K562 (cell line): Measurements from ENCODE around the gene KNL1. TPM values are rescaled to one million over a fixed set of nuclear protein-coding genes. Genes with fewer than 3 reads are reported as not detected.
A peak's percentile ranks its signal among the peaks of the same experiment; 100 is the strongest.

Experiments
- ASH1L ChIP-seq: fragments of 450-650 bp; IDR thresholded peaks from 2 replicates; pipeline ENCODE4 v1.6.1; 2018; ENCODE audit warnings: borderline replicate concordance, mild to moderate bottlenecking, low read depth; ENCODE audit not compliant: partially characterized antibody
- MAFG ChIP-seq: fragments of 450-650 bp; conservative IDR thresholded peaks from 2 replicates; pipeline ENCODE4 v1.6.1; 2016; ENCODE audit warnings: missing genetic modification characterization, missing compliant biosample characterization
- RBM25 ChIP-seq: fragments of 200-400 bp; formaldehyde crosslinking; IDR thresholded peaks from 2 replicates; pipeline ENCODE4 v1.6.1; 2018; ENCODE audit warnings: low read length, low read depth, moderate library complexity; ENCODE audit not compliant: severe bottlenecking
- SAFB2 ChIP-seq: fragments of 200-400 bp; formaldehyde crosslinking; IDR thresholded peaks from 2 replicates; pipeline ENCODE4 v1.6.1; 2018; ENCODE audit warnings: borderline replicate concordance, low read length, low read depth, moderate library complexity; ENCODE audit not compliant: severe bottlenecking
- SPI1 ChIP-seq: IDR thresholded peaks from 2 replicates; pipeline ENCODE4 v1.6.1; 2011; ENCODE audit warnings: low read depth, low read length, control low read depth, borderline replicate concordance
- TEAD4 ChIP-seq, 2 experiments: sonication (generic) in 1 of 2; formaldehyde crosslinking in 1 of 2; IDR thresholded peaks; 2 replicates each; pipeline versions ENCODE4 v1.6.1 to v1.8.0; 2012 to 2022; ENCODE audit warnings: borderline replicate concordance in 1 of 2, inconsistent platforms in 1 of 2, low read length in 1 of 2, mild to moderate bottlenecking in 1 of 2, missing genetic modification reagents in 1 of 2
- YY1 ChIP-seq, 3 experiments: IDR thresholded peaks; 2 replicates each; pipeline ENCODE4 v1.6.1; 2011; ENCODE audit warnings: low read length in 2 of 3, mild to moderate bottlenecking in 2 of 3, moderate library complexity in 2 of 3, borderline replicate concordance in 1 of 3, control low read depth in 1 of 3, low read depth in 1 of 3; ENCODE audit not compliant: insufficient read depth in 3 of 3, insufficient replicate concordance in 2 of 3, control insufficient read depth in 1 of 3, insufficient read length in 1 of 3; ENCODE audit errors: extremely low read depth in 1 of 3
- ZBTB1 ChIP-seq: sonication (generic); formaldehyde crosslinking; IDR thresholded peaks from 2 replicates; pipeline ENCODE4 v1.8.1; 2023; ENCODE audit warnings: missing genetic modification reagents, low read depth, mild to moderate bottlenecking, borderline replicate concordance
- polyA plus RNA-seq, 8 experiments: library from polyadenylated mRNA; depleted of rRNA in 4 of 8; stranded (reverse) in 5 of 8; unstranded in 3 of 8; fragments of >200 nt; fragmentation: Nextera tagmentation in 2 of 8; fragmentation: Illumina TruSeq in 1 of 8; extraction: Ambion mirVana in 2 of 8; extraction: Trizol in 1 of 8; gene quantifications; 2 replicates each; pipeline versions ENCODE4 v1.2.1 to v1.2.3, GENCODE V29; 2011 to 2014; ENCODE audit warnings: inconsistent platforms in 1 of 8, missing spikeins in 1 of 8
- total RNA-seq, 7 experiments: library from RNA; depleted of rRNA in 6 of 7; stranded (reverse); fragments of >200 nt in 6 of 7; fragmentation: Illumina TruSeq in 2 of 7; extraction: Trizol in 2 of 7; gene quantifications; 2 replicates each; pipeline versions ENCODE4 v1.2.1 to v1.2.3, GENCODE V29; 2011 to 2021; ENCODE audit warnings: low replicate concordance in 1 of 7
- TF ChIP-seq, protein P1 (sequence below): fragments of 450-650 bp; formaldehyde crosslinking; IDR thresholded peaks from 2 replicates; pipeline ENCODE4 v1.4.0; 2020; ENCODE audit warnings: mild to moderate bottlenecking
- TF ChIP-seq, protein P2 (sequence below), 2 experiments: fragments of 450-650 bp; IDR thresholded peaks; 2 replicates each; pipeline ENCODE4 v1.6.1; 2018; ENCODE audit warnings: mild to moderate bottlenecking in 2 of 2, low read depth in 1 of 2; ENCODE audit not compliant: partially characterized antibody in 2 of 2
- TF ChIP-seq, protein P3 (sequence below): fragments of 200-800 bp; sonication (Bioruptor generic); IDR thresholded peaks from 2 replicates; pipeline ENCODE4 v1.6.1; 2016; ENCODE audit warnings: missing genetic modification characterization, missing compliant biosample characterization

The KNL1 gene
- total and polyA plus RNA-seq, 9 of the 15 experiments (the other 6 are each of a cell fraction or from before 2014, with no cell fraction given), result 14.5 to 65.4 (median 34.6) TPM

DNA sequence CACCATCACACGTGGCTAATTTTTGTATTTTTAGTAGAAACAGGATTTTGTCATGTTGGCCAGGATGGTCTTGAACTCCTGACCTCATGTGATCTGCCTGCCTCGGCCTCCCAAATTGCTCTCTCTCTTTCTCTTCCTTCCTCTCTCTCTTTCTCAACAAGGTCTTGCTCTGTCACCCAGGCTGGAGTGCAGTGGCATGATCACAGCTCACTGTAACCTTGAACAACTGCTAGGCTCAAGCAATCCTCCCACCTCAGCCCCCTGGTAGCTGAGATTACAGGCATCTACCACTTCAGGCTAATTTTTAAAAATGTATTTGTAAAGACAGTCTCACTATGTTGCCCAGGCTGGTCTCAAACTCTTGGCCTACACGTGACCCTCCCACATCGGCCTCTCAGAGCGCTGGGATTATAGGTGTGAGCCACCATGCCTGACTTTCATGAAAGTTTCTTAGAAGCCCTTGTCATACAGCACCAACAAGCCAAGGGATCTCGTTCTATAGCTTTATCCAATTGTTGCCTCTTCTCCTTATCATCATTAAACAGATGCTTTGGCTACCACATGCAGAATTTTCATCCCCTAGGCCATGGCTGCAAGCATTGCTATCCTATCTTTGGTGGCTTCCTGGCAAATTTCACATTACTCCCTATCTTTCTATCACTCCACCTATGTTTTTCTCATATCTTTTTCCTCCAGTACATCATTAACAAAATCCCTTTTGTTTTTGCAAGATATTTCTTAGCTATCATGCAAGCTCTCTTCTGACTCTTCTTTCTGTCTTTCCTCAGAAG, 34.9 kb upstream of the KNL1 start (continued):
- TF ChIP-seq, protein P1, sequence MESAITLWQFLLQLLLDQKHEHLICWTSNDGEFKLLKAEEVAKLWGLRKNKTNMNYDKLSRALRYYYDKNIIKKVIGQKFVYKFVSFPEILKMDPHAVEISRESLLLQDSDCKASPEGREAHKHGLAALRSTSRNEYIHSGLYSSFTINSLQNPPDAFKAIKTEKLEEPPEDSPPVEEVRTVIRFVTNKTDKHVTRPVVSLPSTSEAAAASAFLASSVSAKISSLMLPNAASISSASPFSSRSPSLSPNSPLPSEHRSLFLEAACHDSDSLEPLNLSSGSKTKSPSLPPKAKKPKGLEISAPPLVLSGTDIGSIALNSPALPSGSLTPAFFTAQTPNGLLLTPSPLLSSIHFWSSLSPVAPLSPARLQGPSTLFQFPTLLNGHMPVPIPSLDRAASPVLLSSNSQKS (CRISPR knock-in tag), result no peak
- TF ChIP-seq, protein P2, sequence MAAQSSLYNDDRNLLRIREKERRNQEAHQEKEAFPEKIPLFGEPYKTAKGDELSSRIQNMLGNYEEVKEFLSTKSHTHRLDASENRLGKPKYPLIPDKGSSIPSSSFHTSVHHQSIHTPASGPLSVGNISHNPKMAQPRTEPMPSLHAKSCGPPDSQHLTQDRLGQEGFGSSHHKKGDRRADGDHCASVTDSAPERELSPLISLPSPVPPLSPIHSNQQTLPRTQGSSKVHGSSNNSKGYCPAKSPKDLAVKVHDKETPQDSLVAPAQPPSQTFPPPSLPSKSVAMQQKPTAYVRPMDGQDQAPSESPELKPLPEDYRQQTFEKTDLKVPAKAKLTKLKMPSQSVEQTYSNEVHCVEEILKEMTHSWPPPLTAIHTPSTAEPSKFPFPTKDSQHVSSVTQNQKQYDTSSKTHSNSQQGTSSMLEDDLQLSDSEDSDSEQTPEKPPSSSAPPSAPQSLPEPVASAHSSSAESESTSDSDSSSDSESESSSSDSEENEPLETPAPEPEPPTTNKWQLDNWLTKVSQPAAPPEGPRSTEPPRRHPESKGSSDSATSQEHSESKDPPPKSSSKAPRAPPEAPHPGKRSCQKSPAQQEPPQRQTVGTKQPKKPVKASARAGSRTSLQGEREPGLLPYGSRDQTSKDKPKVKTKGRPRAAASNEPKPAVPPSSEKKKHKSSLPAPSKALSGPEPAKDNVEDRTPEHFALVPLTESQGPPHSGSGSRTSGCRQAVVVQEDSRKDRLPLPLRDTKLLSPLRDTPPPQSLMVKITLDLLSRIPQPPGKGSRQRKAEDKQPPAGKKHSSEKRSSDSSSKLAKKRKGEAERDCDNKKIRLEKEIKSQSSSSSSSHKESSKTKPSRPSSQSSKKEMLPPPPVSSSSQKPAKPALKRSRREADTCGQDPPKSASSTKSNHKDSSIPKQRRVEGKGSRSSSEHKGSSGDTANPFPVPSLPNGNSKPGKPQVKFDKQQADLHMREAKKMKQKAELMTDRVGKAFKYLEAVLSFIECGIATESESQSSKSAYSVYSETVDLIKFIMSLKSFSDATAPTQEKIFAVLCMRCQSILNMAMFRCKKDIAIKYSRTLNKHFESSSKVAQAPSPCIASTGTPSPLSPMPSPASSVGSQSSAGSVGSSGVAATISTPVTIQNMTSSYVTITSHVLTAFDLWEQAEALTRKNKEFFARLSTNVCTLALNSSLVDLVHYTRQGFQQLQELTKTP (IDR thresholded peaks at IDR 0.05; ENCODE audit: low read depth in 1 of 2, partially characterized antibody in 2 of 2), result no peak
- no peak for TF ChIP-seq ZBTB1 (CRISPR knock-in tag)
- TF ChIP-seq YY1 (IDR thresholded peaks at IDR 0.05; ENCODE audit: borderline replicate concordance in 1 of 3, control insufficient read depth in 1 of 3, extremely low read depth in 1 of 3, insufficient read depth in 3 of 3, insufficient read length in 1 of 3, insufficient replicate concordance in 2 of 3, low read depth in 1 of 3, low read length in 2 of 3), result peak in 1 of 3 experiments; percentile 21
- no peak for TF ChIP-seq RBM25
- TF ChIP-seq SPI1, result no peak
- TF ChIP-seq MAFG, result no peak
- peak; percentile 99 for TF ChIP-seq TEAD4 (IDR thresholded peaks at IDR 0.05; ENCODE audit: low read length)
- TF ChIP-seq TEAD4 (CRISPR knock-in tag; IDR thresholded peaks at IDR 0.05; ENCODE audit: borderline replicate concordance), result no peak
- no peak for TF ChIP-seq ASH1L
- TF ChIP-seq, protein P3, sequence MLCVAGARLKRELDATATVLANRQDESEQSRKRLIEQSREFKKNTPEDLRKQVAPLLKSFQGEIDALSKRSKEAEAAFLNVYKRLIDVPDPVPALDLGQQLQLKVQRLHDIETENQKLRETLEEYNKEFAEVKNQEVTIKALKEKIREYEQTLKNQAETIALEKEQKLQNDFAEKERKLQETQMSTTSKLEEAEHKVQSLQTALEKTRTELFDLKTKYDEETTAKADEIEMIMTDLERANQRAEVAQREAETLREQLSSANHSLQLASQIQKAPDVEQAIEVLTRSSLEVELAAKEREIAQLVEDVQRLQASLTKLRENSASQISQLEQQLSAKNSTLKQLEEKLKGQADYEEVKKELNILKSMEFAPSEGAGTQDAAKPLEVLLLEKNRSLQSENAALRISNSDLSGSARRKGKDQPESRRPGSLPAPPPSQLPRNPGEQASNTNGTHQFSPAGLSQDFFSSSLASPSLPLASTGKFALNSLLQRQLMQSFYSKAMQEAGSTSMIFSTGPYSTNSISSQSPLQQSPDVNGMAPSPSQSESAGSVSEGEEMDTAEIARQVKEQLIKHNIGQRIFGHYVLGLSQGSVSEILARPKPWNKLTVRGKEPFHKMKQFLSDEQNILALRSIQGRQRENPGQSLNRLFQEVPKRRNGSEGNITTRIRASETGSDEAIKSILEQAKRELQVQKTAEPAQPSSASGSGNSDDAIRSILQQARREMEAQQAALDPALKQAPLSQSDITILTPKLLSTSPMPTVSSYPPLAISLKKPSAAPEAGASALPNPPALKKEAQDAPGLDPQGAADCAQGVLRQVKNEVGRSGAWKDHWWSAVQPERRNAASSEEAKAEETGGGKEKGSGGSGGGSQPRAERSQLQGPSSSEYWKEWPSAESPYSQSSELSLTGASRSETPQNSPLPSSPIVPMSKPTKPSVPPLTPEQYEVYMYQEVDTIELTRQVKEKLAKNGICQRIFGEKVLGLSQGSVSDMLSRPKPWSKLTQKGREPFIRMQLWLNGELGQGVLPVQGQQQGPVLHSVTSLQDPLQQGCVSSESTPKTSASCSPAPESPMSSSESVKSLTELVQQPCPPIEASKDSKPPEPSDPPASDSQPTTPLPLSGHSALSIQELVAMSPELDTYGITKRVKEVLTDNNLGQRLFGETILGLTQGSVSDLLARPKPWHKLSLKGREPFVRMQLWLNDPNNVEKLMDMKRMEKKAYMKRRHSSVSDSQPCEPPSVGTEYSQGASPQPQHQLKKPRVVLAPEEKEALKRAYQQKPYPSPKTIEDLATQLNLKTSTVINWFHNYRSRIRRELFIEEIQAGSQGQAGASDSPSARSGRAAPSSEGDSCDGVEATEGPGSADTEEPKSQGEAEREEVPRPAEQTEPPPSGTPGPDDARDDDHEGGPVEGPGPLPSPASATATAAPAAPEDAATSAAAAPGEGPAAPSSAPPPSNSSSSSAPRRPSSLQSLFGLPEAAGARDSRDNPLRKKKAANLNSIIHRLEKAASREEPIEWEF, result no peak
- no peak for TF ChIP-seq SAFB2
